Lower lobe of right lung (tissue), 2 donors: ENCODE results near the gene NR2C1. TPM values are rescaled to one million over a fixed set of nuclear protein-coding genes. Genes with fewer than 3 reads are reported as not detected.

Experiments
- ATAC-seq, 2 donors: fragments of 200-7000 bp; cut with Tn5 transposase; one replicate each; pipeline ENCODE4 v1.9.1; 2020 to 2022; ENCODE audit warnings: mild to moderate bottlenecking in 2 of 2, moderate library complexity in 2 of 2
- DNase-seq: peaks from one replicate; pipeline ENCODE4 v3.0.0-alpha.2; 2020
- H3K27ac ChIP-seq: fragments of 200-600 bp; one replicate; pipeline ENCODE4 v1.8.0; 2022
- H3K27me3 ChIP-seq: fragments of 200-600 bp; one replicate; pipeline ENCODE4 v1.8.0; 2022; ENCODE audit warnings: low read depth
- H3K36me3 ChIP-seq: fragments of 200-600 bp; one replicate; pipeline ENCODE4 v1.8.0; 2022; ENCODE audit warnings: mild to moderate bottlenecking
- H3K4me1 ChIP-seq: fragments of 200-600 bp; one replicate; pipeline ENCODE4 v1.8.0; 2022
- H3K4me3 ChIP-seq: fragments of 200-600 bp; one replicate; pipeline ENCODE4 v1.8.0; 2022; ENCODE audit warnings: mild to moderate bottlenecking
- H3K9me3 ChIP-seq: fragments of 200-600 bp; one replicate; pipeline ENCODE4 v1.8.0; 2022
- CTCF ChIP-seq: fragments of 200-600 bp; IDR thresholded peaks from one replicate; pipeline ENCODE4 v1.8.0; 2022; ENCODE audit warnings: antibody characterized with exemption, mild to moderate bottlenecking
- intact Hi-C: fragments of 100-400 bp; cut with DNase I; formaldehyde crosslinking; loops from one replicate; pipeline ENCODE4 v1.11.0; 2022
- total RNA-seq: library from RNA; stranded (reverse); fragmentation: NEBNext Ultra II Directional; extraction: Animal tissue kit (Norgen Biotek cat#: 25700); gene quantifications from one replicate; pipeline ENCODE4 v1.2.1, GENCODE V29; 2021
- donor health status: DM: no; HTN: yes; CAD: no; lungs with severe emphysema.

Gene NR2C1
- total RNA-seq, 1 donor from 2014 or later: 38.2 TPM

DNA sequence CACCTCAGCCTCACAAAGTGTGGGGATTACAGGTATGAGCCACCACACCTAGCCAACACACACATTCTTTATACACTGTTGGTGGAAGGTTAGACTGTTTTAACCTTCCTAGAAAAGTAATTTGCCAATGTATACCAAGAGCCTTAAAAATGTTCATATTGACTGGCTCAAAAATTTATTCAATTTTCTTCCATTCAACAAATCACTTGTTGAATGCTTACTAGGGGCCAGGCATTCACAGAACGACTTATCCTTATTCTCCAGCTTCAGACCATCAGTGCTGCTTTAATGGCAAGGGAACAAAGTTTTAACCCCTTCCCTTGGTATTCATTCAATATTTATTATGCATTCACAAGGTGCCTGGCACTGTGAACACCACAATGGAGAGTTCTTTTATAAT lies 3.0 kb downstream of the NR2C1 start:
- Histone ChIP-seq H3K36me3 (peaks cover 18% of the 10 kb centered on the region), H3K9me3 (no peaks in the 10 kb centered on the region), H3K27me3 (no peaks in the 10 kb centered on the region), H3K4me3 (no peak overlapping the region), H3K27ac (no peak overlapping the region), H3K4me1 (peaks cover 13% of the 10 kb centered on the region)
- no peak for DNase-seq
- ATAC-seq: no peak
- intact Hi-C loops: no loop called here
- no peak for TF ChIP-seq CTCF

- no peaks in the 10 kb centered on the region for H3K9me3 ChIP-seq
- TF ChIP-seq CTCF: no peak
- no peaks in the 10 kb centered on the region for H3K4me1 ChIP-seq
- ATAC-seq (no peak), DNase-seq (no peak)
- H3K27ac ChIP-seq: no peak overlapping the region
- peaks cover 59% of the 10 kb centered on the region for H3K36me3 ChIP-seq
- intact Hi-C loops: no loop called here
- H3K27me3 ChIP-seq: no peaks in the 10 kb centered on the region
- H3K4me3 ChIP-seq: no peak overlapping the region
These were observed 7.1 kb downstream of the NR2C1 start for GRCh38 chr12:95066091-95066855.

GRCh38 chr12:95060951-95061350 lies 12.5 kb downstream of the NR2C1 start:
- DNase-seq: no peak
- Histone ChIP-seq H3K4me1 (no peaks in the 10 kb centered on the region), H3K27ac (no peak overlapping the region), H3K9me3 (no peaks in the 10 kb centered on the region), H3K27me3 (no peaks in the 10 kb centered on the region), H3K4me3 (no peak overlapping the region), H3K36me3 (peaks cover 100% of the 10 kb centered on the region)
- no peak for ATAC-seq
- intact Hi-C loops: no loop called here
- no peak for TF ChIP-seq CTCF

- Histone ChIP-seq H3K27ac (no peak overlapping the region), H3K4me3 (no peak overlapping the region), H3K4me1 (no peaks in the 10 kb centered on the region), H3K9me3 (no peaks in the 10 kb centered on the region), H3K27me3 (no peaks in the 10 kb centered on the region), H3K36me3 (peaks cover 99% of the 10 kb centered on the region)
- intact Hi-C loops: no loop called here
- no peak for DNase-seq
- ATAC-seq: no peak
- TF ChIP-seq CTCF: no peak
These were observed 13.4 kb downstream of the NR2C1 start for GRCh38 chr12:95059984-95060383.

GRCh38 chr12:95057424-95057823 lies 16.0 kb downstream of the NR2C1 start:
- intact Hi-C loops: no loop called here
- no peak overlapping the region for H3K4me3 ChIP-seq
- peaks cover 88% of the 10 kb centered on the region for H3K36me3 ChIP-seq
- DNase-seq (no peak), ATAC-seq (no peak)
- no peaks in the 10 kb centered on the region for H3K27me3 ChIP-seq
- H3K4me1 ChIP-seq: no peaks in the 10 kb centered on the region
- no peak overlapping the region for H3K27ac ChIP-seq
- TF ChIP-seq CTCF: no peak
- no peaks in the 10 kb centered on the region for H3K9me3 ChIP-seq
